K562 (cell line): Measurements from ENCODE around the gene GRM2. TPM values are rescaled to one million over a fixed set of nuclear protein-coding genes. Genes with fewer than 3 reads are reported as not detected.

Experiments used
- BHLHE40 ChIP-seq: IDR thresholded peaks from 2 replicates; pipeline ENCODE4 v1.6.1; 2011; ENCODE audit warnings: low read length, improper control_type of control experiment
- CEBPB ChIP-seq: fragments of 450-650 bp; IDR thresholded peaks from 2 replicates; pipeline ENCODE4 v1.6.1; 2016; ENCODE audit warnings: missing genetic modification characterization, missing compliant biosample characterization
- CTBP1 ChIP-seq: fragments of 450-650 bp; IDR thresholded peaks from 2 replicates; pipeline ENCODE4 v1.6.1; 2016; ENCODE audit warnings: borderline replicate concordance
- ELF1 ChIP-seq: fragments of 200-800 bp; sonication (Bioruptor generic); IDR thresholded peaks from 2 replicates; pipeline ENCODE4 v1.6.1; 2016; ENCODE audit warnings: missing genetic modification characterization, missing compliant biosample characterization
- EZH2 ChIP-seq: IDR thresholded peaks from 2 replicates; pipeline ENCODE4 v1.6.1; 2012; ENCODE audit warnings: low read depth, mild to moderate bottlenecking, inconsistent platforms, low read length, borderline replicate concordance
- FOSL1 ChIP-seq: fragments of 200-800 bp; sonication (Bioruptor generic); conservative IDR thresholded peaks from 2 replicates; pipeline ENCODE4 v1.6.1; 2016; ENCODE audit warnings: missing genetic modification characterization, missing compliant biosample characterization
- HDAC2 ChIP-seq: fragments of 450-650 bp; IDR thresholded peaks from 2 replicates; pipeline ENCODE4 v1.6.1; 2016; ENCODE audit warnings: mild to moderate bottlenecking
- LARP7 ChIP-seq: fragments of 450-650 bp; IDR thresholded peaks from 2 replicates; pipeline ENCODE4 v1.6.1; 2016
- SRSF9 ChIP-seq: fragments of 200-400 bp; formaldehyde crosslinking; IDR thresholded peaks from 2 replicates; pipeline ENCODE4 v1.6.1; 2017; ENCODE audit warnings: low read depth, low read length, borderline replicate concordance
- U2AF2 ChIP-seq: fragments of 200-400 bp; formaldehyde crosslinking; optimal IDR thresholded peaks from 2 replicates; pipeline ENCODE3; 2017; ENCODE audit warnings: low read depth, mild to moderate bottlenecking, low read length
- ZBTB1 ChIP-seq: sonication (generic); formaldehyde crosslinking; IDR thresholded peaks from 2 replicates; pipeline ENCODE4 v1.8.1; 2023; ENCODE audit warnings: missing genetic modification reagents, low read depth, mild to moderate bottlenecking, borderline replicate concordance
- ZC3H4 ChIP-seq: sonication (generic); formaldehyde crosslinking; IDR thresholded peaks from 2 replicates; pipeline ENCODE4 v1.9.0; 2021; ENCODE audit warnings: missing genetic modification reagents, borderline replicate concordance
- ZHX1 ChIP-seq: fragments of 150-350 bp; conservative IDR thresholded peaks from 2 replicates; pipeline ENCODE4 v1.6.1; 2014; ENCODE audit warnings: low read length
- ZNF24 ChIP-seq: fragments of 450-650 bp; IDR thresholded peaks from 2 replicates; pipeline ENCODE4 v1.6.1; 2016
- ZNF263 ChIP-seq: sonication (generic); formaldehyde crosslinking; IDR thresholded peaks from 2 replicates; pipeline ENCODE4 v1.8.0; 2022; ENCODE audit warnings: mild to moderate bottlenecking, missing genetic modification reagents, borderline replicate concordance
- ZNF696 ChIP-seq: fragments of 250-450 bp; sonication (Bioruptor Pico); conservative IDR thresholded peaks from 2 replicates; pipeline ENCODE4 v1.4.0; 2020; ENCODE audit warnings: mild to moderate bottlenecking, moderate library complexity
- polyA plus RNA-seq, 8 experiments: library from polyadenylated mRNA; depleted of rRNA in 4 of 8; stranded (reverse) in 5 of 8; unstranded in 3 of 8; fragments of >200 nt; fragmentation: Nextera tagmentation in 2 of 8; fragmentation: Illumina TruSeq in 1 of 8; extraction: Ambion mirVana in 2 of 8; extraction: Trizol in 1 of 8; gene quantifications; 2 replicates each; pipeline versions ENCODE4 v1.2.1 to v1.2.3, GENCODE V29; 2011 to 2014; ENCODE audit warnings: inconsistent platforms in 1 of 8, missing spikeins in 1 of 8
- total RNA-seq, 7 experiments: library from RNA; depleted of rRNA in 6 of 7; stranded (reverse); fragments of >200 nt in 6 of 7; fragmentation: Illumina TruSeq in 2 of 7; extraction: Trizol in 2 of 7; gene quantifications; 2 replicates each; pipeline versions ENCODE4 v1.2.1 to v1.2.3, GENCODE V29; 2011 to 2021; ENCODE audit warnings: low replicate concordance in 1 of 7
- TF ChIP-seq, protein P1 (sequence below), 2 experiments: fragments of 450-650 bp; conservative IDR thresholded peaks; 2 replicates each; pipeline ENCODE4 v1.6.1; 2017; ENCODE audit warnings: mild to moderate bottlenecking in 2 of 2, moderate library complexity in 2 of 2
- TF ChIP-seq, protein P2 (sequence below): sonication (generic); formaldehyde crosslinking; IDR thresholded peaks from 2 replicates; pipeline ENCODE4 v1.8.0; 2022; ENCODE audit warnings: mild to moderate bottlenecking, missing genetic modification reagents

Gene GRM2
- total and polyA plus RNA-seq, 9 of the 15 experiments (the other 6 are each of a cell fraction or from before 2014, with no cell fraction given) = not detected

- TF ChIP-seq ZBTB1 (CRISPR knock-in tag) = no peak
- TF ChIP-seq U2AF2 = no peak
- no peak for TF ChIP-seq ZC3H4 (CRISPR knock-in tag)
- peak; percentile 62; the same call in 1 of the 2 replicates for TF ChIP-seq CTBP1
- TF ChIP-seq ZNF24 = peak; percentile 12; the same call in 1 of the 2 replicates
- TF ChIP-seq ZNF263 = no peak
- 0 out of 2 replicates have a peak, but pooled peaks have one; percentile 7 for TF ChIP-seq BHLHE40
- TF ChIP-seq ZHX1 = no peak
- TF ChIP-seq SRSF9 = no peak
- no peak for TF ChIP-seq LARP7
- peak; percentile 34; the same call in 1 of the 2 replicates for TF ChIP-seq CEBPB (tag)
- TF ChIP-seq, protein P1, sequence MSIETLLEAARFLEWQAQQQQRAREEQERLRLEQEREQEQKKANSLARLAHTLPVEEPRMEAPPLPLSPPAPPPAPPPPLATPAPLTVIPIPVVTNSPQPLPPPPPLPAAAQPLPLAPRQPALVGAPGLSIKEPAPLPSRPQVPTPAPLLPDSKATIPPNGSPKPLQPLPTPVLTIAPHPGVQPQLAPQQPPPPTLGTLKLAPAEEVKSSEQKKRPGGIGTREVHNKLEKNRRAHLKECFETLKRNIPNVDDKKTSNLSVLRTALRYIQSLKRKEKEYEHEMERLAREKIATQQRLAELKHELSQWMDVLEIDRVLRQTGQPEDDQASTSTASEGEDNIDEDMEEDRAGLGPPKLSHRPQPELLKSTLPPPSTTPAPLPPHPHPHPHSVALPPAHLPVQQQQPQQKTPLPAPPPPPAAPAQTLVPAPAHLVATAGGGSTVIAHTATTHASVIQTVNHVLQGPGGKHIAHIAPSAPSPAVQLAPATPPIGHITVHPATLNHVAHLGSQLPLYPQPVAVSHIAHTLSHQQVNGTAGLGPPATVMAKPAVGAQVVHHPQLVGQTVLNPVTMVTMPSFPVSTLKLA (conservative IDR thresholded peaks at IDR 0.05) = peak in 1 of 2 experiments; percentile 62; a peak in 3 of 4 replicates
- peak; percentile 32; the same call in 1 of the 2 replicates for TF ChIP-seq ELF1 (tag)
- TF ChIP-seq ZNF696 = no peak
- TF ChIP-seq FOSL1 (tag) = no peak
- 0 out of 2 replicates have a peak, but pooled peaks have one; percentile 31 for TF ChIP-seq HDAC2
- TF ChIP-seq, protein P2, sequence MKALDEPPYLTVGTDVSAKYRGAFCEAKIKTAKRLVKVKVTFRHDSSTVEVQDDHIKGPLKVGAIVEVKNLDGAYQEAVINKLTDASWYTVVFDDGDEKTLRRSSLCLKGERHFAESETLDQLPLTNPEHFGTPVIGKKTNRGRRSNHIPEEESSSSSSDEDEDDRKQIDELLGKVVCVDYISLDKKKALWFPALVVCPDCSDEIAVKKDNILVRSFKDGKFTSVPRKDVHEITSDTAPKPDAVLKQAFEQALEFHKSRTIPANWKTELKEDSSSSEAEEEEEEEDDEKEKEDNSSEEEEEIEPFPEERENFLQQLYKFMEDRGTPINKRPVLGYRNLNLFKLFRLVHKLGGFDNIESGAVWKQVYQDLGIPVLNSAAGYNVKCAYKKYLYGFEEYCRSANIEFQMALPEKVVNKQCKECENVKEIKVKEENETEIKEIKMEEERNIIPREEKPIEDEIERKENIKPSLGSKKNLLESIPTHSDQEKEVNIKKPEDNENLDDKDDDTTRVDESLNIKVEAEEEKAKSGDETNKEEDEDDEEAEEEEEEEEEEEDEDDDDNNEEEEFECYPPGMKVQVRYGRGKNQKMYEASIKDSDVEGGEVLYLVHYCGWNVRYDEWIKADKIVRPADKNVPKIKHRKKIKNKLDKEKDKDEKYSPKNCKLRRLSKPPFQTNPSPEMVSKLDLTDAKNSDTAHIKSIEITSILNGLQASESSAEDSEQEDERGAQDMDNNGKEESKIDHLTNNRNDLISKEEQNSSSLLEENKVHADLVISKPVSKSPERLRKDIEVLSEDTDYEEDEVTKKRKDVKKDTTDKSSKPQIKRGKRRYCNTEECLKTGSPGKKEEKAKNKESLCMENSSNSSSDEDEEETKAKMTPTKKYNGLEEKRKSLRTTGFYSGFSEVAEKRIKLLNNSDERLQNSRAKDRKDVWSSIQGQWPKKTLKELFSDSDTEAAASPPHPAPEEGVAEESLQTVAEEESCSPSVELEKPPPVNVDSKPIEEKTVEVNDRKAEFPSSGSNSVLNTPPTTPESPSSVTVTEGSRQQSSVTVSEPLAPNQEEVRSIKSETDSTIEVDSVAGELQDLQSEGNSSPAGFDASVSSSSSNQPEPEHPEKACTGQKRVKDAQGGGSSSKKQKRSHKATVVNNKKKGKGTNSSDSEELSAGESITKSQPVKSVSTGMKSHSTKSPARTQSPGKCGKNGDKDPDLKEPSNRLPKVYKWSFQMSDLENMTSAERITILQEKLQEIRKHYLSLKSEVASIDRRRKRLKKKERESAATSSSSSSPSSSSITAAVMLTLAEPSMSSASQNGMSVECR (CRISPR knock-in tag) = 0 out of 2 replicates have a peak, but pooled peaks have one; percentile 43
- no peak for TF ChIP-seq EZH2
Measured at GRCh38 chr3:51669241-51670052, 37.4 kb upstream of the GRM2 start (continued).
